Activated CD4-positive, alpha-beta T cell treated with anti-CD3 and anti-CD28 coated beads, Interleukin-2, Interleukin-4, amounts not matched to agents 100 ng/mL and 50 ng/mL, durations not matched to agents 16 hours and 8 hours (primary cell): ENCODE measurements around the gene RPSA.
"Not testable (repeated sequence)": the region's sequence is repeated elsewhere in the genome, so short reads cannot be mapped to it uniquely, and the experiment has no call there.

Source experiments
- DNase-seq: peaks from one replicate; pipeline ENCODE4 v3.0.0-alpha.2; 2020; ENCODE audit warnings: low spot score

RPSA gene

DNA sequence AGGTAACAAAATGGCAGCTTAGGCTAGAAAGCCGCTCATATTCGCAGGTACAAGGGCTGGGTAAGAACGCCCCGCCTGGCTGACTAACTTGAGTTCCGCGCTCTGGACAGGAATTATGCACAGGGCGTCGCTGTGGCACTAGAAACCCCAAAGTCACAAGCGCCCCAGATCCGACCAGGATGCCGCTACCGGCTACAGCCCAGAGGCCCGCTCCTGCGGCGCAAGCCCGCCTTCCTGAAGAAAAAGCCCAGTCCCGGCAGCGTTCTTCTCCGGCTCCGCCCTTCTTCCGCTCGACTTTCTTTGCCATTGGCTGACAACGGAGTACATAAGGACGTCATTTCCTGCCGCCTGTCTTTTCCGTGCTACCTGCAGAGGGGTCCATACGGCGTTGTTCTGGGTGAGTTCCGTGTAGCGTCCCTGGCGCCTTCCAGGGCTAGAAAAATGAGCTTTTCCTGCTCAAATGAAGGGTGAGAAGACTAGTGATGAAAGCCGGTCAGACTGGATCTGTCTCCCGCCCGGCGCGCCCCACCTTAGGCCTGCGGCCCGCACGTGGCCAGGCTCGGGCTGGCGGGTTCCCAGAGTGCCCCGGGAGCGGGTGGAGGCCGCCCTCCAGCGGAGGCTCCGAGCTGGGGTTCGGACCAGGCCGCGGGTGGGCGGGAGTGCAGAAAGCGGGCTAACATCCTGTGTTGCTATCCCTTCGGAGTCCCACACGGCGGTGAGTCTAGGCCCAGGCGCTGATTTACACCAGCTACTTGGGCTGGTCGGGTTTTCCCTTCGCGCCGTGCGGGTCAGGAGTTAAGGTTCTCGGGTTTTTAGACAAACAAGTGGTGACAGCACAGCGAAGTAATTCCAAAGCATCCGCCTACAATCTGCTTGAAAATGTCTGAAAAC is at the start of gene RPSA:
Gene RPSA (plus strand): TSS at position 353 of the 891 bp plus-strand sequence. CDS start 934 bp downstream, outside the sequence.
- DNase-seq = peak; percentile 99

DNA sequence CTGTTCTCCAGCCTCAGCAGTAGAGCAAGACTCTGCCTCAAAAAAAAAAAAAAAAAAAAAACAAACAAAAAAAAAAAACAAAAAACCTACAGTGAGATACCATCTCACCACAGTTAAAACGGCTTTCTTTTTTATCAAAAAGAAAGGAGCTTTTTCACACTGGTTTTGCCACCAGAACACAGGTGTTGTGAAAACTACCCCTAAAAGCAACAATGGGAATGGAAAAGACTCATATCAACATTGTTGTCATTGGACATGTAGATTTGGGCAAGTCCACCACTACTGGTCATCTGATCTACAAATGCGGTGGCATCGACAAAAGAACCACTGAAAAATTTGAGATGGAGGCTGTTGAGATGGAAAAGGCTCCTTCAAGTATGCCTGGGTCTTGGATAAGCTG is 48.2 kb upstream of the RPSA start:
- DNase-seq = peak; percentile 41

DNA sequence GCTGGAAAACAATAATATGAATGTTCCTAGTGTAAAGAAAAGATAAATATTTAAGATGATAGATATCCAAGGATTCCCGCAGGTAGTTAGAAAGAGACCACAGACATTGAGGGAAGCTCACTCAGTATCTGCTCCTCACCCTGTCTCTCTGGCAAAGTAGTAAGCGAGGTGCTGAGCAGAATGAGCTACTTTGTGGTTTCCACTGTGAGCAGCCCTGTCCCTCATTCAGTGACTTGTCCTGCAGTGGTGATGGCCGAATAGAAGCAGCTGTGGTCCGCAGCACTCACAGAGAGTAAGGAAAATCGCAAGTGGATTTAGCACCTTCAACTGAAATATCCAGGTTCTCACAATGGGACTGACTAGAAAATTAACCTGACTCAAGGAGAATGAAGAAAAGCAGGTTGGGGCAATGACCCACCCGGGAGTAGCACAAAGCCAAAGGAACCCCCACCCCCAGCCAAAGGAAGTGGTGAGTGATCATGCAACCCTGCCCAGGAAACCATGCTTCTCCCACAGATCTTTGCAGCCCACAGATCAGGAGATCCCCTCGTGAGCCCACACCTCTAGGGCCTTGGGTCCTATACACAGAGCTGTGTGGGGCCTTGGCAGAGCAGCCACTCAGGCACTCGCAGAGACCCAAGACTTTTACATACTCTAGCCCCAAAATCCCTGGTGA is 45.1 kb upstream of the RPSA start:
- peak; percentile 73 for DNase-seq

DNA sequence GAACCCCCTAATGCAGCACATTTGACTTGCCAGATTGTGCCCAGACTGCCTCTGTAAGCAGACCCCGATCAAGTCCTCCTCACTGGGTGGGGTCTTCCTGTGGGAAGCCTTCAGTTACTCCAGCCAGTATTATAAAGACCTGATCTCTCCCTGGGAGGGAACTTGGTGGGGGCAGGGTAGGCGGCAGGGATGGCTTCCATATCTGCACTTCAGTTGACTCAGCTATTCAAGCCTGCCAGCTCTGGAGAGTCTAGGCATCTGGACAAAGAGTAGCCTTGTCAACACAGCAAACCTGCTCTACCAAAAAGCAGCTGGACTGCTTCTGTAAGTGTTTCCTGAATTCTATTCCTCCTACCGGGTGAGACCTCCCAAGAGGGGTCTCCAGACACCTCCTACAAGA is 44.3 kb upstream of the RPSA start:
- DNase-seq = no peak

DNA sequence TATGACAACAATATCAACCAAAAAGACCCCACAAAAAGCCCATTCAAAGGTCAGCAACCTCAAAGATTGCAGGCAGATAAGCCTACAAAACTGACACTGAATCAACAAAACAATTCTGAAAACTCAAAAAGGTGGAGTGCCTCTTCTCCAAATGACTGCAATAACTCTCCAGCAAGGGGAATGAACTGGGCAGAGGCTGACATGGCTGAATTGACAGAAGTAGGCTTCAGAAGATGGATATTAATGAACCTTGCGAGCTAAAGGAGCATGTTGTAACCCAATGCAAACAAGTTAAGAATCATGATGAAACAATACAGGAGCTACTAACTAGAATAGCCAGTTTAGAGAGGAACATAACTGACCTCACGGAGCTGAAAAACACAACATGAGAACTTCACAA is 43.7 kb upstream of the RPSA start:
- no peak for DNase-seq

DNA sequence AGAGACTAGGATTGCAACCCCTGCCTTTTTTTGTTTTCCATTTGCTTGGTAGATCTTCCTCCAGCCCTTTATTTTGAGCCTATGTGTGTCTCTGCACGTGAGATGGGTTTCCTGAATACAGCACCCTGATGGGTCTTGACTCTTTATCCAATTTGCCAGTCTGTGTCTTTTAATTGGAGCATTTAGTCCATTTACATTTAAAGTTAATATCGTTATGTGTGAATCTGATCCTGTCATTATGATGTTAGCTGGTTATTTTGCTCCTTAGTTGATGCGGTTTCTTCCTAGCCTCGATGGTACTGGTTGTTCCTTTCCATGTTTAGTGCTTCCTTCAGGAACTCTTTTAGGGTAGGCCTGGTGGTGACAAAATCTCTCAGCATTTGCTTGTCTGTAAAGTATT is 36.1 kb upstream of the RPSA start:
- DNase-seq = not testable (repeated sequence)

DNA sequence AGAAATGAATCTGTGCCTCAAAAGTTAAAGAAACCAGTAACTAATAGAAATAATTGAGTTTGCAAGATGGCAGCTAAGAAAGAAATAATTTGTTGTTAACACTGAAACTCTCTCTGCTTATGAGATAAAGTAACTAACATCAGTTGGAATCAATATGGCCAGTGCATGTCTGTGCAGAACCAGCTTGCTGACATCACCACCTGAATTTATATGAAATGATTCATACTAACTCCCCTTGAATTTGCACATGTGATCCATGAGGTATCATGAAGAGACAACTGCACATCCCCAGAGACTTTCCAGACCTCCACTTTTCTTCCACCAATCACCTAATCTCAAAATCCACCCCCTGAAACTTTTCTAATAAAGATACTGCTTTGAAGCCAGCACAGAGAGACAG is 33.7 kb upstream of the RPSA start:
- DNase-seq = no peak

DNA sequence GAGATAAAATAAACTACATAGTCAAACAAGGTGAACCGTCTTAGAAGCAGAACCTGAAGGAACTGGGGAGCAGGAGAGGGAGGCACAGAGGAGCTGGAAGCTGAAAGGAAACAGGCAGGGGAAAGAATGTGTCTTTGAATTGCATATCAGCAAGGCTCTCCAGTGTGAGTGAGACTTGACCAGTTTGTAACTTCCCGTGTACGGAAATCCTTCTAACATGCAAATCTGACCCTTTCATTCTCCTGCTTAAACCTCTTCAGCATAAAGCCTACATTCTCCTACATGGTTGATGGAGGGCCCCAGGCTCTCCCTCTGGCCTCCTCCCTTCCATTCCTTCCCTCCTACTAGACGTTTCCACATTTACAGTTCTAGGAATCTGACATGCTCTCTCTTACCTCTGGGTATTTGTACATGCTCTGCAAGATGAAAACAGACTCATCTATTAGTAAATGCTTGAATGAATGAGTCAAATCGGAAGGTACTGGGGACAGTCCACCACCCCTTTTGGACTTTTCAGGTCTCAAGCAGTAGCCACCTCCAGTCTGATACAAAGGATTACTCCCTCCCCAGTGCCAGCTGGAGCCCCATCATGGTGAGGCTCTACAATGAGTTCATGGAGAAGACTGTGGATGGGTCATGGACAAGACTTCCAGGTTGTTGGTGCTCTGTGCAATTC is 29.4 kb upstream of the RPSA start:
- DNase-seq = no peak

DNA sequence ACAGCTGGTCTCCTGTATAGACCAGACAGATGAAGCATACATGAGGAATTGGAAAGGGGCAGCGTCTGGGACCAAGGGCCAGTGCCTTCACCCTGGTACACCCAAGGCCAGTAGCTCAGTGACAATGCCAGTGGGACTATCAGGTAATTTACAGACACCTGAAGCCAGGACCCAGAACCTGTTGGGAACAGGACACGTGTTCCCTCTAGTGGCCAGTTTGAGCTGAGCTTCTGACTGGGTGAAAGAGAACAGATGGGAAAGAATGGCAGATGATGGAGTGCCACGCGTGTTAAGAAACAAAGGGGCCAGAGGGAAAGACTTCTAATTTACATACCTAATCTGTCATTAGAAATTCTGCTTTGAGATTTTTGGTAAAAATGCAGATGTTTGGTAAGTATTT is 28.4 kb upstream of the RPSA start:
- DNase-seq = peak; percentile 76

DNA sequence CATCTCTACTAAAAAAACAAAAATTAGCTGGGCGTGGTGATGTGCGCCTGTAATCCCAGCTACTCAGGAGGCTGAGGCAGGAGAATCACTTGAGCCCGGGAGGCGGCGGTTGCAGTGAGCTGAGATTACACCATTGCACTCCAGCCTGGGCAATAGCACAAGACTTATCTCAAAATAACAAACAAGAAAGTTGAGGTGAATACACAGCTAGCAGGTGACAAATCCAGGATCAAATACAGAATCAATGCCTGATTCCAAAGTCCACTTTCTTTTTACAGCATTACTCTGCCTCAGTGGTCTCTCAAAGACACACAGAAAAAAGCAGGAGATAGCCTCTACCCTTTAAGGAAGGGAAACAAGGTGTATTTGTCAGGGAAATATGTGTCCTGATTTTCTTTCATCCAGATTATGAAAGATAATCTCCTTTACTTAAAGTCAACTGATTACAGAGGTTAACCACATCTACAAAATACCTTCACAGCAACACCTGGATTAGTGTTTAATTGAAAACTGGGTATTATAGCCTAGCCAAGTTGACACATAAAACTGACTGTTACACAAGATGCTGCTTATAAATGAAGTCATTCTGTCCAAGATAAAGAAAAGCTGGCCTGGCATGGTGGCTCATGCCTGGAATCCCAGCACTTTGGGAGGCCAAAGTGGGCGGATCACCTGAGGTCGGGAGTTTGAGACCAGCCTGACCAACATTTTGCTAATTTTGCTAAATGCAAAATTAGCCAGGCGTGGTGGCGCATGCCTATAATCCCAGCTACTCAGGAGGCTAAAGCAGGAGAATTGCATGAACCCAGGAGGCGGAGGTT is 27.4 kb upstream of the RPSA start:
- no peak for DNase-seq

DNA sequence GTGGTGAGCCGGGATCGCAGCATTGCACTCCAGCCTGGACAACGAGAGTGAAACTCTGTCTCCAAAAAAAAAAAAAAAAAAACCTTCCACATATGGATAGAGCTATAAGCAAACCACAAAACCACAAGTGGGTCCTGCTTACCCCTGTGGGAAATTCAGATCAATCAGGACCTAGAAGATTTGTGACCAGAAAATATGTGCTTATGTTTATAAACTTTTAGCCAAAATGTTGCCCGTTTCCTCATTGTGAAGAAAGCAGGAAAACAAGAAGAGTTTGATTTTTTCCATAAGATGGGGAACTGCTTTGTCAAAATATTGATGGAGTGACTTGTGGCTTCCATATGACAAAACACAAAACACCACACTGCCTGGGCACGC is 26.8 kb upstream of the RPSA start:
- no peak for DNase-seq

DNA sequence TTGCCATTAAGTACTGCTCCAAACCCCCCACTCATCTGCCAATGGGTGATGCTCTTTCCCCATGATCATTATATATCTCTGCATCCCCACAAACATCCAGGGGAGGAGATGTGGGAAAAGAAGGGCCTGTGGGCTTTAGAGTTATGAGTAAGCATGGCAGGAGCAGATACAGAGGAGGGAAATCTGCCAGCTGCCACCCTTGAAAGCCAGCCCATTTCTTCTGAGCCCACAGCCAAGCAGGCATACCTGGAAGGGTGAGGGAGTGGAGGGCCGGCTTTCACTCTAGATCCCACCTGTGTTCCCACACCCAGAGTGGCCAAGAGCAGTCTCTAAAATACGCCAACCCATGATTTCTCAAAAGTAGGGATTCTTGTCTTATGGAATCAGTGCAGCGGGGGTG is 25.1 kb upstream of the RPSA start:
- DNase-seq = no peak

DNA sequence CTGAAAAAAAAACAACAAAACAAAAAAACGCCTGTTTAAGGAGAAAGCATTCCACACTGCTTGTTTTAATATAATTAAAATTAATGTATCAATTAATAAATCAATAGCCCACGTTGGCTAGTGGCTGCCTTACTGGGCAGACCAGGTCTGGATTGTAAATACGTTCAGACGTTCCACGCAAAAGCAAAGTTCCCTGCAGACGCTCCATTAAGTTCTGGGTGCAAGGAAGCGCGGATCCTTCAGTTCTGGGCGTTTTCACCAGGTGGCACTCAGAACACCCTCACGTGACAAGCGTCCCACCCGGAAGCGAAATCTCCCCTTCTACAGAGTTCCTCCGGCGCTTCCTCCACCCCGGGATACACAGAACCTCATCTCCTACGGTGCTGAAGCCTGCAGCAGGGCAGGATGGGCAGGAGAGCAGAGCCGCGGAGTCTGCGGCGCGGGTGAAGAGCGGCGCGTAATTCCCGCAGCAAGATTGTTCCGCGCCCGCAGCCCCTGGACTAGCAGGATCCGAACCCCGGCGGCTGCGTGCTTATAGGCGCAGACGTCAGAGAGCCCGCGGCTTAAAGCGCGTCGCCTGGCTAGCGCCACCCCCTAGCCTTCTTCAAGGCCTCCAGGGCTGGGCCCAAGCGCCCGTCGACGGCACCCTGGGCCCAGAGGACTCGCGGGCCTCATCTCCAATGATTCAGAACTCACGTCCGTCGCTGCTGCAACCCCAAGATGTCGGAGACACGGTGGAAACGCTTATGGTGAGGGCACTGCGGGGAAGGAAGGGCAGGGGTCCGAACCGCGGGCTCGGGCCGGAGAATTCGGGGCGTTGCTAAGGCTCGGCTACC is 23.3 kb upstream of the RPSA start, which contains the start of gene SLC25A38:
Gene SLC25A38 (plus strand): TSS at position 326 of the 836 bp plus-strand sequence. CDS start 355 bp downstream, at position 681.
- peak; percentile 81 for DNase-seq

DNA sequence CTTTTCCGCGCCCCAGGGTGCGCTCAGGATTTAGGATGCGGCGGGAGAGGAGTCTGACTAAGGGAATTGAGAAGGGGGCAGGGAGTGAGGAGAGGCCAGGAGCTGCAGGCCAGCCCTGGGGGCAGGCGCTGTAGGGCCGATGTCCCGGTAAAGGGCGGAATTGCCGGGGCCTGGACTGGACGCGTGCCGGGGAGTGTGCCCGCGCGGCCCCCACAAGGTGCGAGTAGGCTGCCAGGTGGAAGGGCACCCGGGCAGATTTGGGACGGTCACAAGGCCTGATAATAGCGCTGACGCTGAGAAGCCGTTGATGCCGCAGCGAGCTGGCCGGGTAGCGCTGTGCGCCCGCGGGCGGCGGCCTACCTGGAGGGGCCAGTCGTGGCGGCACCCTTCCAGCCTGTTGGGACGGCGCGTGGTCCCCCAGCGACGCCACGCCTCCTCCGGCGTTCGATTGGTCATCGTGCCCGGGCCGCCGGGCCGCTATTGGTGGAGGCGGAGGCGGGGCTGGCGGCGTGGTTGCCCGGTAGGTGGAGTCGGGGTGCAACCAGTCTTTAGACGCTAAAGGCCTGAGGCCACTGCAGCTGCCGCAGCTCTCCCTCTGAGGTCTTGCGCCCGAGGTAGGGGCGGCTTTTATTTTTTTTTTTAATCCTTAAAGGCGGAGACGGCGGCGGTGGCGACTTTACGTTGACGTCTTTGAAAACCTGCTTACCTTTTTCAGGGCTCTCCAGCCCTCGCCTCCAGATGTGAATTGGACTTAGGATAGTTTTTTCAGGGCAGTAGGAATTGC is 22.4 kb upstream of the RPSA start:
- peak; percentile 97 for DNase-seq

DNA sequence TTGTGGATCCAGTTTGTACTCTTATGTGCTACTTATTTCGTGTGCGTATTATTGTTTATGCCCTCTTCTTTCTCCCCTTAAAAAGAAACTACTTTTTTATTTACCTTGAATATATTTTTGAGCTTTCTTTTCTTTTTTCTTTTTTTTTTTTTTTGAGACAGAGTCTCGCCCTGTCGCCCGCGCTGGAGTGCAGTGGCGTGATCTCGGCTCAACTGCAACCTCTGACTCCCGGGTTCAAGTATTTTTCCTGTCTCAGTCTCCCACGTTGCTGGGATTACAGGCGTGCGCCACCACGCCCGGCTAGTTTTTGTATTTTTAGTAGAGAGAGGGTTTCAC is 21.9 kb upstream of the RPSA start:
- no peak for DNase-seq

DNA sequence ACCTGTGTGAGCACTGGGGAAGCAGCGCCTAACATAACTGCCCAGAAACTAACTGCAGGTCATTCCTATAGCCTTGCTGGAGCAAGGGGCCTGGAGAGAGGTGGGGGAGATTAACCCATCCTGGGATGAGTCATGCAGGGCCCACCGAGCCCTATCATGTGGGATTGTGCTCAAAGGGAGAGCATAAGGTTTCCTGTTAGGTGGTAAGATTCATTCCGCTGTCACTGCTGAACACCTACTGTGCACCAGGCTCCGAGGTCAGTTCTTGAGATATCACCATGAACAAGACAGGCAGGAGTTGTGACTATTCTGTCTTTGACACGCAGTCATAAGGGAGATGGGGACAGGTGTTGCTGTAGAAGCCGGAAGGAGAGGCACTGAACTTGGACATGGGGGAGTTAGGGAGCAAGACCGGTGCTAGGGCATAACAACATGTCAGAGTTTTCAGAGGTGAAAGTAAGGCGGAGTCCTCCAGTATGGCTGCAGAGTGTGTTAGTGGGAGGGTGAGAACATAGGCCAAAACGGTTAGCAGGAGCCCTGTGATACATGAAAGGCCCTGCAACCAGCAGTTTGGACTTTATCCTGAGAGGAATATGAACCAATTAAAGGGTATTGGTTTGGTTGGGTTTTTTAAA is 20.9 kb upstream of the RPSA start:
- DNase-seq = no peak

DNA sequence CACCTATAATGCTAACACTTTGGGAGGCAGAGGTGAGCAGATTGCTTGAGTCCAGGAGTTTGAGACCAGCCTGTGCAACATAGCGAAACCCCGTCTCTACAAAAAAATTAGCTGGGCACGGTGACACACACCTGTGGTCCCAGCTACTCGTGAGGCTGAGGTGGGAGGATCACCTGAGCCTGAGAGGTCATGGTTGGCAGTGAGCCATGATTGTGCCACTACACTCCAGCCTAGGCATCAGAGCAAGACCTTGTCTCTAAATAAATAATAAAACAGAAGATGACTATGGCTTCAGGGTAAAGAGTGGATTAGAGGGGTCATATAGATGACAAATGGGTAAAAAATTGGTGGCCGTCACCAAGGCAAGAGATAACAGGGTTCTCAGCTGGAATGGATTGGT is 20.2 kb upstream of the RPSA start:
- no peak for DNase-seq

DNA sequence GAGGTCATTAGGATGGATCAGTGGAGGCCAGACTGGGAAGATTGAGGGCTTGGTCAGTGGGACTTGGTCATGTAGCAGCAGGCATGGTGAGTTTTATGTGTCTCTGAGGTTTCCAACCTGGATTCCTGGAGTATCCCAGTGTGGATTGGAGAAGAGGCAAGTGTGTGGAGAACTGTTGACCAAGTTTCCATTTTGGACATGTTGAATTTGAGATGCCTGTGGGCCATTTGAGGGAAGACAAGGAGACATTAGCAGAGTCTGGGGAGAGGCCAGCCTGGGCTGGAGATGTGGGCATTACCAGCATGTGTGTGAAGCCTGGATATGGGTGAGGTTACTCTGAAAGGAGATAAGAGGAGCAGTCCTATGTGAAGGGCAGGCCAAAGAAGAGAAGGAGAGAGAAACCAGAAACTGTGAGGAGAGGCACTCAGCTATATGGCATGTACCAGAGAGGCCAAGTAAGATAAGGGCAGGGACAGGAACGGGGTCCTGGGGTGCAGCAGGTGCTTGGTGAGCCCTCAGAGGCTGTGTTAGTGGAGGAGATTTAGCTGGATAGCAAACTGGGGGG is 19.0 kb upstream of the RPSA start:
- DNase-seq = no peak

DNA sequence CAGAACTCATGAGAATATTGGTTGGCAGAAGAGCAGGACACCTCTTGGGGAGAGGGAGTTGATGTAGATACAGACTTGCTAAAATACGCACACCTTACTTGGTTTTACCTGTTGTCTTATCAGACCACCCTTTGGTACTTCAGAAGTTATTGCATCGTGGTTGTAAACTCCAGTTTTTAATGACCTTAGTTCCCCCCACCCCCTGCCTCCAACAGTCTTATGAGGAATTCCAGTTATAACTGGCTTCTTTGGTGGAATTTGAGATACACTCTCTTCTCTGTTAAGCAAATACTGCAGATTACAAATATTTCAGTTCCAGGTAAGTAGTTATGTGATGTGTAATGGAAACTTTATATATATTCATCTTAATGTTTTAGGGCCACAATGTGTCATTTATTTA is 18.4 kb upstream of the RPSA start:
- DNase-seq = no peak
